Ectodermal cell (in vitro differentiated cells): ENCODE results near the gene ITPRID2.

ENCODE experiments used
- H3K27ac ChIP-seq: 2 replicates; pipeline ENCODE4 v1.7.0; 2013; ENCODE audit warnings: mild to moderate bottlenecking, low read depth, low read length; ENCODE audit not compliant: insufficient read depth, poor library complexity, severe bottlenecking
- H3K27me3 ChIP-seq: 2 replicates; pipeline ENCODE4 v1.7.0; 2013; ENCODE audit warnings: mild to moderate bottlenecking, low read length; ENCODE audit not compliant: insufficient read depth, control insufficient read depth, poor library complexity, severe bottlenecking
- H3K36me3 ChIP-seq: one replicate; pipeline ENCODE4 v1.7.0; 2013; ENCODE audit warnings: low read length; ENCODE audit not compliant: control insufficient read depth, insufficient read depth
- H3K4me1 ChIP-seq: one replicate; pipeline ENCODE4 v1.7.0; 2013; ENCODE audit warnings: low read length; ENCODE audit not compliant: control insufficient read depth, insufficient read depth
- H3K4me3 ChIP-seq: 2 replicates; pipeline ENCODE4 v1.7.0; 2013; ENCODE audit warnings: low read depth, low read length, control low read depth; ENCODE audit not compliant: insufficient read depth
- H3K9me3 ChIP-seq: 2 replicates; pipeline ENCODE4 v1.7.0; 2013; ENCODE audit warnings: mild to moderate bottlenecking, low read length, moderate library complexity; ENCODE audit not compliant: control insufficient read depth
- WGBS, 2 experiments: methylation state at CpG; one replicate each; pipeline ENCODE4 v1.1.7; 2013; ENCODE audit warnings: missing lambda C conversion rate in 2 of 2; 5-methylcytosine and 5-hydroxymethylcytosine counted together

Gene ITPRID2

DNA sequence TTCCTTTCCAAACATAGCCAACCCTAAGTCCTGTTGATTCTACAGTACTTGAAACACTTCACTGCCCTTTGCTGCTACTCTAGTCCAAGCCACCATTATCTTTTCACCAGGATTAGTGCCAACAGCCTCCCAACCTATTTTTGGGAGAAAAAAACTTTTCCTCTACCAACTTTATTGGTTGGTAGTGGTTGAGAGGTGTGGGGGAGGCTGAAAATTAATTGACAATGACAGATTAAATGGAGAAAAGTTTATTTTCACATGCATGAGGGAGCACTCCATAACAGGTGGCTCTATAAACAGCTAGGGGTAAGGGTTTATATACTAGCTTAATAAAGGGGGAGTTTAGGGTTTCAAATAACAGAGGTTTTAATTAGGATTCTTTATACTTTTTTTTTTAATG lies 37.8 kb upstream of the ITPRID2 start:
- Histone ChIP-seq H3K36me3 (no peaks in the 10 kb centered on the region), H3K27me3 (no peaks in the 10 kb centered on the region), H3K27ac (no peak overlapping the region), H3K4me1 (no peaks in the 10 kb centered on the region), H3K4me3 (no peak overlapping the region), H3K9me3 (no peaks in the 10 kb centered on the region)

DNA sequence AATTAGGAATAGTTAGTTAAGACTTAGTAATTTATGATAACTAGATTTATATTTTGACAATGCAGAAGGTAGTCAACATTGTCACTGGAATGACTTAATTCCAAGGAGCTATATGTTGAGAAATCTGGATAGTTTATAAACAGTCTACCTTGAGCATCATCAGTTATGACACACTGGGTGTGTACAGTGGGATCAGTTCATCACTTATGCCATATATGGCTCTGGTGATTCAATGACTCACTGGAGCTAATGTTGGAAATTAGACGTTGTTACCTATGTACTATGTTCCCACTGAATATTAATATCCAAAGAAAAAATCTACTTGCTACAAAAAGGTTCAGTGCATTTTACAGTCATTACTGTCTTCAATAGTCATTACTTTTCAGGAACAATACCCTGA lies 34.0 kb upstream of the ITPRID2 start:
- Histone ChIP-seq H3K4me3 (no peak overlapping the region), H3K27me3 (no peaks in the 10 kb centered on the region), H3K36me3 (no peaks in the 10 kb centered on the region), H3K9me3 (no peaks in the 10 kb centered on the region), H3K4me1 (no peaks in the 10 kb centered on the region), H3K27ac (no peak overlapping the region)
- WGBS, 2 experiments = 71 to 87% methylated on average over 1 of the region's 1 CpG

DNA sequence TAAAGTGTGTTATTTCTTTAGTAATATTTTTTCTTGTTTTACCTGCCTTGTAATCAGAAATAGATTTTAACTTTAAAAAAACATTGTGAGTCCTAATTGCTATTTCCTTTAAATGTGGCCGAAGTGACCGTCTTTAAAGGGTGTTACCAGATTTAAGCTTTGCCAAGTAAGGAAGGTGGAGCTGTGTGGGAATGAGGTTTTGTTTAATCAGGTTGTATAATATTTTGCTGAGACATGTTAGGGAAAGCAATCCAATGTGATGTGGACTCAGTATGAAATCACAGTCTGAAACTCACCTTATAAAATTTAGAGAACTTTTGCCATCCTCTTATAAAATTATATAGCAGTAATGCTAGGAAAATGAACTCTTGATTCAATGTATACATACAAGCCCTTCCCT lies 32.9 kb upstream of the ITPRID2 start:
- no peaks in the 10 kb centered on the region for H3K9me3 ChIP-seq
- WGBS, 2 experiments = 95 to 97% methylated on average over 2 of the region's 2 CpGs

DNA sequence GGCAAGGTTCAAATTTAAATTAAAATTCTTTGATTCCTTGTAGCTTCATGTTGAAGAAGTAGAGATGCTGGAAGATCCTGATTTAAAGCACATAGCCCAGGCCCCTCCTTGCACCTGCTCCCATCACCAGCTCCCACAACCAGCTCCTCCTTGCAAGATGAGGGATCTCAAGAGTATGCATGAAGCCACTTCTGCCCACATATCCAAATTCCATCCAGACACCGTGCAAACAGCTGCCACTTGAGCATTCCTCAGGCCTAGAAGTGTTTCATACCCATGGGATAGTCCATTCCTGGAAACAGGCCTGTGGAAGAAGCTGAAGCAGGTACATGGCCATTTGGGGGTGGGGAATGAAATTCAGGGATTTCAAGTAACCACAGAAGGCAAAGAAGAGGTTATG lies 32.4 kb upstream of the ITPRID2 start:
- H3K27me3 ChIP-seq = no peaks in the 10 kb centered on the region
- no peaks in the 10 kb centered on the region for H3K4me1 ChIP-seq
- H3K9me3 ChIP-seq = no peaks in the 10 kb centered on the region
- no peaks in the 10 kb centered on the region for H3K36me3 ChIP-seq
- WGBS, 2 experiments = 87 to 89% methylated on average over 1 of the region's 1 CpG
- no peak overlapping the region for H3K4me3 ChIP-seq
- H3K27ac ChIP-seq = no peak overlapping the region

More for the DNA sequence above, 32.9 kb upstream of the ITPRID2 start:
- H3K27me3 ChIP-seq = no peaks in the 10 kb centered on the region
- H3K27ac ChIP-seq = no peak overlapping the region
- H3K4me3 ChIP-seq = no peak overlapping the region
- H3K4me1 ChIP-seq = no peaks in the 10 kb centered on the region
- no peaks in the 10 kb centered on the region for H3K36me3 ChIP-seq

DNA sequence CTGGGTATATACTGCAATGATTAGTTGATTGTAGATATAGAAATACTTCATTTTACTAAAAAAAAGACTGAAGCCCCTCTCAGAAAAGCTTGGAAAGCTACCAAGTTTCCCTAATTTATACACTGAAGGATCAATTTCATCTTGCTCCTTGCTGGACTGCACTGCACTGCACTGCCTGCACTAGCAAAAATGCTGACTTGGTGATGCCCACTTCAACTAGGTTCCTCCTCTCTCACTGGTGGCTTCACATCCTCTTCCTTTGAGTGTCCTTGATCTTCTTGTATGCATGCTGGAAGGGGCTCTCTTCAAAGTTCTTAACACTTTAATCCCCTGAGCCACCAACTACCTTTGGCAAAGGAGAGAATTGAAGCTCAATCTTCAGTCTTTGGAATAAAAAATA lies 31.7 kb upstream of the ITPRID2 start:
- no peaks in the 10 kb centered on the region for H3K27me3 ChIP-seq
- H3K36me3 ChIP-seq = no peaks in the 10 kb centered on the region
- no peaks in the 10 kb centered on the region for H3K9me3 ChIP-seq
- no peaks in the 10 kb centered on the region for H3K4me1 ChIP-seq
- H3K27ac ChIP-seq = no peak overlapping the region
- H3K4me3 ChIP-seq = no peak overlapping the region

DNA sequence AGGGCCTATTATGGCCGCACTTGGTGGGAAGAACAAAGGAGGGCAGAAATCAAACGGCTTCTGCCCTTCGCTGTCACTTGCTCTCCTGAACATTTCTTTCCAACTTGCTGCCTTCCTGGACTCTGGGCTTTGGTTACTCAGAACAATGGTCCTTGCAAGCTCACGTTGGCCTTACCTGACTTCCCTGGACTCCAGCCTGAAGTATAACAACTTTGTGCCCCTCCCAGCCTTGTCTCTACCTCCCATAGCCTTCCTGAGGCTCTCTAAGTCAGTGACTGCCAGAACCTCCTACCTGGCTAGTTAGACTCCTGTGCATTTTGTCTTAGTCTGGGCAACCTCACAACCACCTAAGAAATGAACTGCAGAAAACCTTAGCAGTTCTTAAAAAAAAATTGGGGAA lies 30.2 kb upstream of the ITPRID2 start:
- Histone ChIP-seq H3K27ac (no peak overlapping the region), H3K4me1 (no peaks in the 10 kb centered on the region), H3K4me3 (no peak overlapping the region), H3K27me3 (no peaks in the 10 kb centered on the region), H3K36me3 (no peaks in the 10 kb centered on the region), H3K9me3 (no peaks in the 10 kb centered on the region)
- WGBS, 2 experiments = 75 to 80% methylated on average over 4 of the region's 4 CpGs

DNA sequence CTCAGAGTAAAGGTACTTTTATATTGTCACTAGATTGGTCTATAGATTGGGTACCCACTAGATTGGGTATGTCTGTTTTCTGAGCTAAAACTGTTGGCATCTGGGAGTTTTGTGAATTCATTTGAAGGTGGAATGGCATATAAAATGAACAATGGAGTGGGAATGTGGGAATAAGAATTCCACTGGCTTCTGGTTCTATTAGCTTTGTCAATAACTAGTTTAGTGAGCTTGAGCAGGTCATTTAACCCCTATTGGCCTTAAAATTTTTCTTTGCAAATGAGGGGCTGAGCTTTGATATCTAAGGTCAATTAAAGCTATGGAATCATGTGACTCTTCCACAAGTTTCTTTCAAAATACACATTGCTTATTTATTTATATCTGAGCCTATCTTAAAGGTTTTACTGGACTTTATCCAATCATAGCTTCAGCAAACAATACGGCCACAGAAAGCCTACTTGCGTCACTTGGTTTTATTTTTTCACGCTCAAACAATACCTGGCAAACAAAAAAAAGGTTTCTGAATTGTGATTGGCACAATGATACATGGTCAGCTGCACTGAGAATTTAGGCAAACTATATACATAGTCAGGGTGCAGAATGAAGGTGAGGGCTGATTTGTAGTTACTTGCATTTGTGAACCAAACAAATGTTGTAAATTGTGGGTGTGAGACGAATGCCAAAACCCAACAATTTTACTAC lies 28.8 kb upstream of the ITPRID2 start:
- H3K9me3 ChIP-seq = no peaks in the 10 kb centered on the region
- no peaks in the 10 kb centered on the region for H3K27me3 ChIP-seq
- H3K4me1 ChIP-seq = no peaks in the 10 kb centered on the region
- no peak overlapping the region for H3K4me3 ChIP-seq
- WGBS, 2 experiments = 90 to 93% methylated on average over 4 of the region's 4 CpGs
- no peaks in the 10 kb centered on the region for H3K36me3 ChIP-seq
- no peak overlapping the region for H3K27ac ChIP-seq

DNA sequence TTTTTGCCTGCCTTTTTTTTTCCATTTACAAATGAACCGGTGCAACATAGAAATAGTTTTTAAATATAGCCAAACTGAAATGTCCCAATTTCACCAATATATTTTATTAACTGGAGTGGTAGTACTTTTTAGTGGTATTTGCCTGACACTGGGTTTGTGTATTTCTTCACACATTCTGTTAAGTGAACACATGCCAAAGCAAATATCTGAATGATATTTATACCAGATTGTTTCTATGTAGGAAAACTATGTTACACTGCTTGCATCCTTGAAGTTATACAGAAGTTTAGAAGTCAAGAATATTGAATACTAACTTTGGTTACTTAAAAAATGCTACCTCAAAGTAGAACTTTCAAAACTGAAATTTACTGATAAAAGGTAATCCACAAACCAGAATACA lies 19.4 kb upstream of the ITPRID2 start:
- no peaks in the 10 kb centered on the region for H3K4me1 ChIP-seq
- H3K9me3 ChIP-seq = no peaks in the 10 kb centered on the region
- no peaks in the 10 kb centered on the region for H3K36me3 ChIP-seq
- 100% methylated on average over 1 of the region's 1 CpG; no CpG with 5 or more reads in 1 of the 2 experiments for WGBS, 2 experiments
- H3K27me3 ChIP-seq = no peaks in the 10 kb centered on the region
- no peak overlapping the region for H3K27ac ChIP-seq
- no peak overlapping the region for H3K4me3 ChIP-seq

DNA sequence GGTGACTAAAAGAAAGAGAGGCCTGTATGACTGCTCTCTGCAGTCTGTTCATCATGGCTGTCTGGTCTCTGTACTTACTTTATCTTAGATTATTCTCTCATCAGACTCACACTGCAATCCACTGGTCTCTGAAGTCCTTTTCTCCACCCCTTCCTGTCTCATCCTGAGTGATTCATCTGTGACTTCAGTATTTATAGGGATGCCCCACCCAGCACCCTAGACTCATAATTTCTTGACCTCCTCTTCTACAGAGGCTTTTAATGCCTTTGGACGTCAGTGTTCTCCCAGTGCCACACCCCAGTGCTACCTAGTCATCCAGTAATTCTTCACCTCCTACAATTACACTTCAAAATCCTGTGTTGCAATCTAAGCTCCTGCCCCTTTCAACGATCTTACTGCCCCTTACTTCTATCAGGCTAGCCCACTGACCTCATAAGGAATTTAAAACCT lies 14.9 kb upstream of the ITPRID2 start:
- no peaks in the 10 kb centered on the region for H3K9me3 ChIP-seq
- no peak overlapping the region for H3K4me3 ChIP-seq
- no peaks in the 10 kb centered on the region for H3K27me3 ChIP-seq
- no peaks in the 10 kb centered on the region for H3K4me1 ChIP-seq
- no peak overlapping the region for H3K27ac ChIP-seq
- H3K36me3 ChIP-seq = no peaks in the 10 kb centered on the region
- 80 to 81% methylated on average over 2 of the region's 2 CpGs for WGBS, 2 experiments

DNA sequence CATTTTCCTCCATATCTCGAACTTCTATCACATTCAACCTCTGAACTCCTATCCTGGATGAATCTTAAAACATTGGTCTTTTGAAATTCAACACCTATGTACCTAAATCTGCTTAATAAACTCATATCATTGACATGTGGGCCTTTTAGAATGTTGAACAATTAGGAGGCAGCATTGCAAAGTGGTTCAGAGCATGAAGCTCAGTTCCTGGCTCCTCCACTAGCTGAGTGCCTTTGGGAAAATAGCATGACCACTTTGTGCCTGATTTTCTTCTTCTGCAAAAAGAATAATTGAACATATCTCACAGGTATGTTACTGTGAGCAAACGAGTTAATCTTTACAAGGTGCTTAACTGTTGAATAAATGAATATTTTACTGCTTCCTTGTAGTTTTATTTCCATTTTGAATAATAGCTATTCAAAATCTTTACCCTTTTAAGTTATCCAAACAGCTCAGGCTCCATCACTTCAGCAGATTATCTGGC lies 14.3 kb upstream of the ITPRID2 start:
- H3K36me3 ChIP-seq = no peaks in the 10 kb centered on the region
- no peaks in the 10 kb centered on the region for H3K9me3 ChIP-seq
- H3K4me3 ChIP-seq = no peak overlapping the region
- H3K27ac ChIP-seq = no peak overlapping the region
- whole genome bisulfite sequencing, 2 experiments = 80 to 89% methylated on average over 1 to 2 of the region's 2 CpGs
- no peaks in the 10 kb centered on the region for H3K27me3 ChIP-seq
- H3K4me1 ChIP-seq = no peaks in the 10 kb centered on the region

DNA sequence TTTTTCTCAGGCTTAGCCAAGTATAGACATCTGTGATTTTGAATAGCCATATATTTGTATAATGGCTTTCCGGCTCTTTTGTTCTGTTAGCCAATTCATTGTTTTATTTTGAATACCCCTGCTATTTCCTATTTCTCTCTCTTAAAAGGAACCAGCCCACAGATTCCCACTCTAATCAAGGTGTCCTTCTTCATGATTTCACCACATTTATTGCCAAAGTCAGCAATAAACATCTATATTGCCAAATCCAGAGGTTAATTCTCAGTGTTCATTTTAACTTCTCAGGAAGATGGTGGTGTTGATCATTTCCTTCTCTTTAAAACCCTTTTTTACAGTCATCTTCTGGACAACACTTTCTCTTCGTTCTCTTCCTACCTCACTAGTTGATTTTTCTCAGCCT lies 13.1 kb upstream of the ITPRID2 start:
- Histone ChIP-seq H3K27ac (no peak overlapping the region), H3K9me3 (no peaks in the 10 kb centered on the region), H3K4me1 (no peaks in the 10 kb centered on the region), H3K36me3 (no peaks in the 10 kb centered on the region), H3K4me3 (no peak overlapping the region), H3K27me3 (no peaks in the 10 kb centered on the region)
- 88% methylated on average over 1 to 2 of the region's 2 CpGs for WGBS, 2 experiments
